DMS53 treated with DMSO at 0.1 percent for 48 hours (cell line): Measurements from ENCODE around the gene AZGP1.
"Not testable (repeated sequence)": the region's sequence is repeated elsewhere in the genome, so short reads cannot be mapped to it uniquely, and the experiment has no call there.

Experiments used
- DNase-seq: peaks from one replicate; lab custom pipeline; 2025; ENCODE audit not compliant: unreplicated experiment; lab: John Stamatoyannopoulos, UW

The AZGP1 gene

GRCh38 chr7:99975782-99976521 is at the start of gene AZGP1:
Gene AZGP1, minus strand, starts transcription at chr7:99976031. Its CDS starts 11 bp downstream, at chr7:99976020.
- DNase-seq = no peak

- no peak for DNase-seq
These were observed 48.3 kb upstream of the AZGP1 start for GRCh38 chr7:100024020-100024619.

DNA sequence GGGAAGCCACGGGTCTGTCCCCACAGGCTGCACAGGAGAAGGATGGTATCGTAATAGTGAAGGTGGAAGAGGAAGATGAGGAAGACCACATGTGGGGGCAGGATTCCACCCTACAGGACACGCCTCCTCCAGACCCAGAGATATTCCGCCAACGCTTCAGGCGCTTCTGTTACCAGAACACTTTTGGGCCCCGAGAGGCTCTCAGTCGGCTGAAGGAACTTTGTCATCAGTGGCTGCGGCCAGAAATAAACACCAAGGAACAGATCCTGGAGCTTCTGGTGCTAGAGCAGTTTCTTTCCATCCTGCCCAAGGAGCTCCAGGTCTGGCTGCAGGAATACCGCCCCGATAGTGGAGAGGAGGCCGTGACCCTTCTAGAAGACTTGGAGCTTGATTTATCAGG is 47.7 kb upstream of the AZGP1 start:
- DNase-seq = no peak

- DNase-seq = no peak
These were observed 46.8 kb upstream of the AZGP1 start for GRCh38 chr7:100022621-100023020.

DNA sequence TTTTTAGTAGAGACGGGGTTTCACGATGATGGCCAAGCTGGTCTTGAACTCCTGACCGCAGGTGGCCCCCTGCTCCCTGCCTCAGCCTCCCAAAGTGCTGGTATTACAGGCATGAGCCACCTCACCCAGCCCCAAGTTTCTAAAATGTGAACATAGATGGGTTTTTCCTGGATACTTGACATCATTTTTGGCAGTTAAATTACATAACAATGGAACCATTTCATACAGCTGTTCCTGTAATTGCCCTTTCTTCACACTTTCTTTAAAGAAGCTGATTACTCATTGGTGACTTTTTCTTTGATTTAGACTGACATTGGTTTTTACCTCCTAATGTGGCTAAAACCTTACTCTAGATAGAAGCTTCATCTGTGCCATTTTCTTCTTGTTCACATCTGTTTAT is 45.5 kb upstream of the AZGP1 start:
- DNase-seq = no peak

DNA sequence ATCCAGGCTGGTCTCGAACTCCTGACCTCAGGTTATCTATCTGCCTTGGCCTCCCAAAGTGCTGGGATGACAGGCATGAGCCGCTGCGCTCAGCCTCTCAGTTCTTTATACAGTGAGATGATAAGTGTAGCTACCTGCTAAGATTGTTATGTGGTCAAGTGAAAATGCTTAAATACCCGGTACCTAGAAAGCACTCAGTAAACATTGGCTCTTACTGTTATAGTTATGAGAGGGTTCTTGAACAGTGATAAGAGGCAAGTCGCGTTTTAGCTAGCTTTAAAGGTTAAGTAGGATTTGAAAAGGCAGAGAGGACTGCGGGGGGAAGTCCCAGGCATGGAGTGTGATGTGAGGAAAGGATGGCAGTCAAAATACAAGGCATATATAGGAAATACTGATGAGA is 44.1 kb upstream of the AZGP1 start:
- DNase-seq = no peak

DNA sequence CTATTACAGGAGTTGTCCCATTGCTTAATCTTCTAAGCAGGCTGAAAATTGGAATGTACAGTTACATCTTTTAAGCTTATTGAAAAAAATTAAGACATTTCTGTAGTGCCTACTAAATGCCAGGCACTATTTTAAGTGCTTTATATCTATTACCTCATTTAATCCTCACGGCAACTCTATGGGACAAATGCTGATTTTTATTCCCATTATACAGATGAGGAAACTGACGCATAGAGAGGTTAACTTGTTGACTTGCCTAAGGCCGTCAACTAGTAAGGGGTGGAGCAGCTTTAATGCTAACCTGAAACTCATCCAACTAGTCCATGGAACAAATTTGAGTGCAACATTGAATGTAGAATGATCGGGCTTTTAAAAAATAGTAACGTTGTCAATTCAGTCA is 42.0 kb upstream of the AZGP1 start:
- no peak for DNase-seq

DNA sequence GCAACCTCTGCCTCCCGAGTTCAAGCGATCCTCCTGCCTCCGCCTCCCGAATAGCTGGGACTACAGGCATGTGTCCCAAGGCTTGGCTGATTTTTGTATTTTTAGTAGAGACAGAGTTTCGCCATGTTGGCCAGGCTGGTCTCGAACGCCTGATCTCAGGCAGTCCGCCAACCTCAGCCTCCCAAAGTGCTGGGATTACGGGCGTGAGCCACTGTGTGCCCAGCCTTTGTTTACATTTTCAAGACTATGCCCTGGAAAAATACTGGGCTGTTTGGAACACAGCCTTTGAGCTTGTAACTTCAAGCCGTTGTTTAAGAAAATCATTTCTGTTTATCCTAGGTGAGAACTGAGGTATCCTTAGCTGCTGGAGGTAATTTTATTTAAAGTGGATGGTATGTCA is 41.5 kb upstream of the AZGP1 start:
- DNase-seq = no peak

DNA sequence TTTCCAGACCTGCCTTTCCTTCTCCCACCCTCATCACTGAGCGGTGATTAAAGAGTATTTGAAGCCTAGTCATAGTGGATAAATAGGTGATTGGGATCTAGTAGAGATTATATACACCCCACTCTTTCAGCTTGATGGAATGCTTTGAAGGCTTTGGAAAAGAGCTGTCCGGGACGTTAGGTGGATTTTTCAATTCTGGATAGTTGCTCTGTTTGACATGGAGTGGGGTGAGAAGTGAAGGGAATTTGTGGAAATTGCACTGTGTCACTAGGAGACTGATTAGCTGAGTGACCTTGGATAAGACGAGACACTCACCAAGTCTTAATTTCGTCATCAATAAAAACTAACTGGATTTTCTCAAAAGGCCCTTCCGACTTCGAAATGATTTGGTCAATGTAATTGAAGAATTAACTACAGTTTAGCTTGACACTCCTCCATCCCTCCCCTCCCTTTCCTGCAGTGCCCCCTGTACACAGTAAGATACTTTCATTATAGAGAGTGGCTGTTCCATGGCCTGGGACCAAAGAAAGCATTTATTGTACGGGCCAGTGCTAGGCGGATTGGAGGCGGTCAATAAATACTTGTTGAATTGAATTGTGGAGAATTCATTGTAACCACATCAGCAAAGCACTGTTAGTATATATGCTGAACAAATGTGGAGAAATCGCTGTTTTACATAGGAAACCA is 40.5 kb upstream of the AZGP1 start:
- DNase-seq = no peak

- peak; percentile 95 for DNase-seq
These were observed 39.7 kb upstream of the AZGP1 start, which contains the start of gene ZKSCAN1 for GRCh38 chr7:100015232-100016214. Gene ZKSCAN1, plus strand, starts transcription at chr7:100015596. Its CDS starts 7,911 bp downstream, at chr7:100023507.

- DNase-seq = peak; percentile 80
These were observed 37.5 kb upstream of the AZGP1 start for GRCh38 chr7:100013328-100013676.

DNA sequence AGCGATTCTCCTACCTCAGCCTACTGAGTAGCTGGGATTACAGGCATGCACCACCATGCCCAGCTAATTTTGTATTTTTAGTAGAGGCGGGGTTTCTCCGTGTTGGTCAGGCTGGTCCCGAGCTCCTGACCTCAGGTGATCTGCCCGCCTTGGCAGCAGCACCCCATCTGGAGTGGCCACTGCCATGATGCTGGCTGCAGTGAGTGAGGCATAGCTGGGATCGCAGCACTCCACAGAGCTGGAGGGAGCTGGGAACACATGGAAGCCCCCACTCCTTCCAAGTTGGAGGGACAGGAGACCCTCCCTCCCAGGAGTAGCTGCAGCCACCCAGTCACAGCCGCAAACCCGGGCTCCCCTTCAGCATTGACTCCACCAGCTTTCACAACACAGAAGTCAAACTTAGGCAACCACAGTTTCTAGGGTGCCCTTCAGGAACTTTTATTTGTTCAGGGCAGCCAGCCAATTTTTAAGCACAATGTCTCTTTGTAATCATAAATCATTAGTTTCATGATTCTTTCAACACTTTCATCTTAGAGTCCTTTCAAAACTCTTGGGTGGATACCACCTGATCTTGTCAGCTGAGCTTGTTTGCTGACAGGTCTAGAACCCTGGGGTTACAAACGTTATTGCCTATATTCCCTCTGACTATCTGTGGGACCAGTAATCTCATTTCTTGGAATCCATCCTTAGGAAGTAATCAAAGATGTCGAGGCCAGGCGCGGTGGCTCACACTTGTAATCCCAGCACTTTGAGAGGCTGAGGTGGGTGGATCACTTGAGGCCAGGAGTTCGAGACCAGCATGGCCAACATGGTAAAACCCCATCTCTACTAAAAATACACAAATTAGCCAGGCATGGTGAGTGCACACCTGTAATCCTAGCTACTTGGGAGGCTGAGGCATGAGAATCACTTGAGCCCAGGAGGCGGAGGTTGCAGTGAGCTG is 36.8 kb upstream of the AZGP1 start:
- DNase-seq = not testable (repeated sequence)

- no peak for DNase-seq
These were observed 35.7 kb upstream of the AZGP1 start for GRCh38 chr7:100011516-100011915.

- no peak for DNase-seq
These were observed 35.1 kb upstream of the AZGP1 start for GRCh38 chr7:100010901-100011300.

GRCh38 chr7:100009952-100010351 is 34.1 kb upstream of the AZGP1 start:
- not testable (repeated sequence) for DNase-seq

- peak; percentile 75 for DNase-seq
These were observed 32.7 kb upstream of the AZGP1 start for GRCh38 chr7:100008525-100008924.

GRCh38 chr7:100007887-100008286 is 32.1 kb upstream of the AZGP1 start:
- DNase-seq = no peak

GRCh38 chr7:100003711-100004661 is 28.2 kb upstream of the AZGP1 start:
- peak; percentile 99 for DNase-seq

GRCh38 chr7:100000239-100000638 is 24.4 kb upstream of the AZGP1 start:
- no peak for DNase-seq
